ENCODE measurements around the gene ACAP1. TPM values are rescaled to one million over a fixed set of nuclear protein-coding genes. Genes with fewer than 3 reads are reported as not detected.

ACAP1 gene, protein sequence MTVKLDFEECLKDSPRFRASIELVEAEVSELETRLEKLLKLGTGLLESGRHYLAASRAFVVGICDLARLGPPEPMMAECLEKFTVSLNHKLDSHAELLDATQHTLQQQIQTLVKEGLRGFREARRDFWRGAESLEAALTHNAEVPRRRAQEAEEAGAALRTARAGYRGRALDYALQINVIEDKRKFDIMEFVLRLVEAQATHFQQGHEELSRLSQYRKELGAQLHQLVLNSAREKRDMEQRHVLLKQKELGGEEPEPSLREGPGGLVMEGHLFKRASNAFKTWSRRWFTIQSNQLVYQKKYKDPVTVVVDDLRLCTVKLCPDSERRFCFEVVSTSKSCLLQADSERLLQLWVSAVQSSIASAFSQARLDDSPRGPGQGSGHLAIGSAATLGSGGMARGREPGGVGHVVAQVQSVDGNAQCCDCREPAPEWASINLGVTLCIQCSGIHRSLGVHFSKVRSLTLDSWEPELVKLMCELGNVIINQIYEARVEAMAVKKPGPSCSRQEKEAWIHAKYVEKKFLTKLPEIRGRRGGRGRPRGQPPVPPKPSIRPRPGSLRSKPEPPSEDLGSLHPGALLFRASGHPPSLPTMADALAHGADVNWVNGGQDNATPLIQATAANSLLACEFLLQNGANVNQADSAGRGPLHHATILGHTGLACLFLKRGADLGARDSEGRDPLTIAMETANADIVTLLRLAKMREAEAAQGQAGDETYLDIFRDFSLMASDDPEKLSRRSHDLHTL
- total RNA-seq (2021): 58.6 to 63.9 TPM (median 60.6 TPM) in 3 replicates
- Bru-seq, nascent RNA: percentile 51 among the genes with signal in this experiment
- long read RNA-seq, experiment 1, transcript ACAP1-201 (22 exons, 2,512 nt): major isoform, 63 of 94 reads
- long read RNA-seq, experiment 1, partial matches to known transcripts: 13 of 94 reads
- long read RNA-seq, experiment 1, other reads (novel, unspliced or antisense): 18 of 94 reads
- long read RNA-seq, experiment 2, transcript ACAP1-201 (22 exons, 2,512 nt): major isoform, 12 of 34 reads
- long read RNA-seq, experiment 2, partial matches to known transcripts: 15 of 34 reads
- long read RNA-seq, experiment 2, other reads (novel, unspliced or antisense): 7 of 34 reads
- long read RNA-seq, experiment 3, transcript ACAP1-201 (22 exons, 2,512 nt): major isoform, 8 of 14 reads
- long read RNA-seq, experiment 3, partial matches to known transcripts: 1 of 14 reads
- long read RNA-seq, experiment 3, other reads (novel, unspliced or antisense): 5 of 14 reads

DNA sequence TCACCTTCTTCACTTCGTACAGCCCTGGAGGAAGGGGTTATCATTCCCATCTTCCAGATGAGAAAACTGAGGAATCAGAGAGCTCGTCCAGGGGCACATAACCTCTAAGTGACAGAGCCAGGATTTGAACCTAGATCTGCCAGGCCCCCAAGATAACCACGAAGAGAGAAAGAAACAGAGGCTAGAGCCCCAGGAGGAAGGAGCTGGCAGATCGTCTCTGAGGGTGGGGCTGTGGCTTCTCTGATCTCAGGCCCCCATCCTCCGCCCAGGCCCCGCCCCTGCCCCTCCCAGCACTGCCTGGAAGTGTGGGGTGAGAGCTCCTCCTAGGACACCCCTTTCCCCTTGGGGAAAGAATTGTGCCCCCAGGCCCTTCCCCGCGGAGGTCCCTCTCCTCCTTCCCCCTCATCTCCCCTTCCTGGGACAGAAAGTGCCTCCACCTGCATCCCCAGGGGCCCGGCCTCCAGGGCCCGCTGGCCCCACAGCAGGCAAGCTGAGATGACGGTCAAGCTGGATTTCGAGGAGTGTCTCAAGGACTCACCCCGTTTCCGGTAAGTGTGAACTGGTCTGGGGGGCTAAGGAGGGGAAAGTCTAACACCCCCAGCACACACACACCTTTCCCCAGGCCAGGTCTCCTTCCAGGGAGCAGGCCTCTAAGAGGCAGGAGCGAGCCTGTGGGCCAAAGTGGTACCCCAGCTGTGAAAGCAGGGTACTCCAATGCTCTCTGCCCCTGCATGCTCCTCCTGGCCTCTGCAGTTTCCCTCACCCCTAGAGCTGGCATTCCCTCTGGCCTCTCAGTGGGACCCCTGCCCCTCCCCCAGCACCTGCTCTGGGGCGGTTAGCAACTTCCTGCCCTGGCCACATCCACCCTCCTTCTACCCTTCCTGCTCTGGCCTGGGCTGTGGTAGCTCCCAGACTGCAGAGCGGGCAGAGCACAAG is at the start of gene ACAP1:
TSS of gene ACAP1 (plus strand) at position 290 of the 936 bp plus-strand sequence. CDS start at position 496, 206 bp downstream.
- Mint-ChIP-seq H3K27ac (peak within 1 kb of the TSS; percentile 98), H3K4me1 (peaks cover 34% of the 10 kb centered on the region), H3K36me3 (peaks cover 6% of the 10 kb centered on the region; the same call in 1 of the 2 replicates), H3K4me3 (peak within 1 kb of the TSS; percentile 63), H3K27me3 (ENCODE audit: low read depth) (no peaks in the 10 kb centered on the region), H3K9me3 (no peaks in the 10 kb centered on the region)
- ChIA-PET CTCF (interaction anchor here (0.6 to 2.8 kb wide), 29 partner anchors 7 to 380 kb away, joined by 3 to 20 read pairs (median 5); partner anchors contain the start of genes KCTD11, PLSCR3, SLC2A4 and SOX15), POLR2A (interaction anchor here (0.6 to 2.5 kb wide), 12 partner anchors 13 to 301 kb away, joined by 3 to 22 read pairs (median 4); partner anchors contain the start of genes GPS2, SLC16A13 and TMEM256)
- DNase-seq (ENCODE audit: low spot score) (peak; percentile 78), ATAC-seq (peak; percentile 96)
- TF ChIP-seq GRHL2 (CRISPR knock-in tag; IDR thresholded peaks at IDR 0.05; ENCODE audit: insufficient replicate concordance, severe bottlenecking): no peak
- TF ChIP-seq, protein P1, sequence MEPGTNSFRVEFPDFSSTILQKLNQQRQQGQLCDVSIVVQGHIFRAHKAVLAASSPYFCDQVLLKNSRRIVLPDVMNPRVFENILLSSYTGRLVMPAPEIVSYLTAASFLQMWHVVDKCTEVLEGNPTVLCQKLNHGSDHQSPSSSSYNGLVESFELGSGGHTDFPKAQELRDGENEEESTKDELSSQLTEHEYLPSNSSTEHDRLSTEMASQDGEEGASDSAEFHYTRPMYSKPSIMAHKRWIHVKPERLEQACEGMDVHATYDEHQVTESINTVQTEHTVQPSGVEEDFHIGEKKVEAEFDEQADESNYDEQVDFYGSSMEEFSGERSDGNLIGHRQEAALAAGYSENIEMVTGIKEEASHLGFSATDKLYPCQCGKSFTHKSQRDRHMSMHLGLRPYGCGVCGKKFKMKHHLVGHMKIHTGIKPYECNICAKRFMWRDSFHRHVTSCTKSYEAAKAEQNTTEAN (CRISPR knock-in tag; IDR thresholded peaks at IDR 0.05): peak; percentile 60; the same call in 1 of the 2 replicates
- TF ChIP-seq, protein P2, sequence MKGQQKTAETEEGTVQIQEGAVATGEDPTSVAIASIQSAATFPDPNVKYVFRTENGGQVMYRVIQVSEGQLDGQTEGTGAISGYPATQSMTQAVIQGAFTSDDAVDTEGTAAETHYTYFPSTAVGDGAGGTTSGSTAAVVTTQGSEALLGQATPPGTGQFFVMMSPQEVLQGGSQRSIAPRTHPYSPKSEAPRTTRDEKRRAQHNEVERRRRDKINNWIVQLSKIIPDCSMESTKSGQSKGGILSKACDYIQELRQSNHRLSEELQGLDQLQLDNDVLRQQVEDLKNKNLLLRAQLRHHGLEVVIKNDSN (CRISPR knock-in tag; IDR thresholded peaks at IDR 0.05): no peak
- peak; percentile 64; the same call in 1 of the 2 replicates for TF ChIP-seq TEAD1 (CRISPR knock-in tag; IDR thresholded peaks at IDR 0.05)
- TF ChIP-seq, protein P3, sequence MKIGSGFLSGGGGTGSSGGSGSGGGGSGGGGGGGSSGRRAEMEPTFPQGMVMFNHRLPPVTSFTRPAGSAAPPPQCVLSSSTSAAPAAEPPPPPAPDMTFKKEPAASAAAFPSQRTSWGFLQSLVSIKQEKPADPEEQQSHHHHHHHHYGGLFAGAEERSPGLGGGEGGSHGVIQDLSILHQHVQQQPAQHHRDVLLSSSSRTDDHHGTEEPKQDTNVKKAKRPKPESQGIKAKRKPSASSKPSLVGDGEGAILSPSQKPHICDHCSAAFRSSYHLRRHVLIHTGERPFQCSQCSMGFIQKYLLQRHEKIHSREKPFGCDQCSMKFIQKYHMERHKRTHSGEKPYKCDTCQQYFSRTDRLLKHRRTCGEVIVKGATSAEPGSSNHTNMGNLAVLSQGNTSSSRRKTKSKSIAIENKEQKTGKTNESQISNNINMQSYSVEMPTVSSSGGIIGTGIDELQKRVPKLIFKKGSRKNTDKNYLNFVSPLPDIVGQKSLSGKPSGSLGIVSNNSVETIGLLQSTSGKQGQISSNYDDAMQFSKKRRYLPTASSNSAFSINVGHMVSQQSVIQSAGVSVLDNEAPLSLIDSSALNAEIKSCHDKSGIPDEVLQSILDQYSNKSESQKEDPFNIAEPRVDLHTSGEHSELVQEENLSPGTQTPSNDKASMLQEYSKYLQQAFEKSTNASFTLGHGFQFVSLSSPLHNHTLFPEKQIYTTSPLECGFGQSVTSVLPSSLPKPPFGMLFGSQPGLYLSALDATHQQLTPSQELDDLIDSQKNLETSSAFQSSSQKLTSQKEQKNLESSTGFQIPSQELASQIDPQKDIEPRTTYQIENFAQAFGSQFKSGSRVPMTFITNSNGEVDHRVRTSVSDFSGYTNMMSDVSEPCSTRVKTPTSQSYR (CRISPR knock-in tag; IDR thresholded peaks at IDR 0.05): peak; percentile 98
- TF ChIP-seq, protein P4, sequence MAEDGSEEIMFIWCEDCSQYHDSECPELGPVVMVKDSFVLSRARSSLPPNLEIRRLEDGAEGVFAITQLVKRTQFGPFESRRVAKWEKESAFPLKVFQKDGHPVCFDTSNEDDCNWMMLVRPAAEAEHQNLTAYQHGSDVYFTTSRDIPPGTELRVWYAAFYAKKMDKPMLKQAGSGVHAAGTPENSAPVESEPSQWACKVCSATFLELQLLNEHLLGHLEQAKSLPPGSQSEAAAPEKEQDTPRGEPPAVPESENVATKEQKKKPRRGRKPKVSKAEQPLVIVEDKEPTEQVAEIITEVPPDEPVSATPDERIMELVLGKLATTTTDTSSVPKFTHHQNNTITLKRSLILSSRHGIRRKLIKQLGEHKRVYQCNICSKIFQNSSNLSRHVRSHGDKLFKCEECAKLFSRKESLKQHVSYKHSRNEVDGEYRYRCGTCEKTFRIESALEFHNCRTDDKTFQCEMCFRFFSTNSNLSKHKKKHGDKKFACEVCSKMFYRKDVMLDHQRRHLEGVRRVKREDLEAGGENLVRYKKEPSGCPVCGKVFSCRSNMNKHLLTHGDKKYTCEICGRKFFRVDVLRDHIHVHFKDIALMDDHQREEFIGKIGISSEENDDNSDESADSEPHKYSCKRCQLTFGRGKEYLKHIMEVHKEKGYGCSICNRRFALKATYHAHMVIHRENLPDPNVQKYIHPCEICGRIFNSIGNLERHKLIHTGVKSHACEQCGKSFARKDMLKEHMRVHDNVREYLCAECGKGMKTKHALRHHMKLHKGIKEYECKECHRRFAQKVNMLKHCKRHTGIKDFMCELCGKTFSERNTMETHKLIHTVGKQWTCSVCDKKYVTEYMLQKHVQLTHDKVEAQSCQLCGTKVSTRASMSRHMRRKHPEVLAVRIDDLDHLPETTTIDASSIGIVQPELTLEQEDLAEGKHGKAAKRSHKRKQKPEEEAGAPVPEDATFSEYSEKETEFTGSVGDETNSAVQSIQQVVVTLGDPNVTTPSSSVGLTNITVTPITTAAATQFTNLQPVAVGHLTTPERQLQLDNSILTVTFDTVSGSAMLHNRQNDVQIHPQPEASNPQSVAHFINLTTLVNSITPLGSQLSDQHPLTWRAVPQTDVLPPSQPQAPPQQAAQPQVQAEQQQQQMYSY (CRISPR knock-in tag; IDR thresholded peaks at IDR 0.05): no peak
- TF ChIP-seq FOXK1 (CRISPR knock-in tag; IDR thresholded peaks at IDR 0.05): 0 out of 2 replicates have a peak, but pooled peaks have one; percentile 51
- TF ChIP-seq, protein P5, sequence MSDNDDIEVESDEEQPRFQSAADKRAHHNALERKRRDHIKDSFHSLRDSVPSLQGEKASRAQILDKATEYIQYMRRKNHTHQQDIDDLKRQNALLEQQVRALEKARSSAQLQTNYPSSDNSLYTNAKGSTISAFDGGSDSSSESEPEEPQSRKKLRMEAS (CRISPR knock-in tag; IDR thresholded peaks at IDR 0.05): peak; percentile 61
- peak; percentile 71; the same call in 1 of the 2 replicates for TF ChIP-seq NFE2L1 (CRISPR knock-in tag; IDR thresholded peaks at IDR 0.05)
- TF ChIP-seq ZNF121 (CRISPR knock-in tag; IDR thresholded peaks at IDR 0.05): peak; percentile 79; the same call in 1 of the 2 replicates
- TF ChIP-seq, protein P6, sequence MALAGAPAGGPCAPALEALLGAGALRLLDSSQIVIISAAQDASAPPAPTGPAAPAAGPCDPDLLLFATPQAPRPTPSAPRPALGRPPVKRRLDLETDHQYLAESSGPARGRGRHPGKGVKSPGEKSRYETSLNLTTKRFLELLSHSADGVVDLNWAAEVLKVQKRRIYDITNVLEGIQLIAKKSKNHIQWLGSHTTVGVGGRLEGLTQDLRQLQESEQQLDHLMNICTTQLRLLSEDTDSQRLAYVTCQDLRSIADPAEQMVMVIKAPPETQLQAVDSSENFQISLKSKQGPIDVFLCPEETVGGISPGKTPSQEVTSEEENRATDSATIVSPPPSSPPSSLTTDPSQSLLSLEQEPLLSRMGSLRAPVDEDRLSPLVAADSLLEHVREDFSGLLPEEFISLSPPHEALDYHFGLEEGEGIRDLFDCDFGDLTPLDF (CRISPR knock-in tag; IDR thresholded peaks at IDR 0.05): no peak
- no peak for TF ChIP-seq ZBTB21 (CRISPR knock-in tag; IDR thresholded peaks at IDR 0.05; ENCODE audit: borderline replicate concordance)
- no peak for TF ChIP-seq OVOL2 (CRISPR knock-in tag; IDR thresholded peaks at IDR 0.05; ENCODE audit: borderline replicate concordance)
- peak; percentile 67; the same call in 1 of the 2 replicates for TF ChIP-seq MYBL2 (CRISPR knock-in tag; IDR thresholded peaks at IDR 0.05)
- TF ChIP-seq, protein P7, sequence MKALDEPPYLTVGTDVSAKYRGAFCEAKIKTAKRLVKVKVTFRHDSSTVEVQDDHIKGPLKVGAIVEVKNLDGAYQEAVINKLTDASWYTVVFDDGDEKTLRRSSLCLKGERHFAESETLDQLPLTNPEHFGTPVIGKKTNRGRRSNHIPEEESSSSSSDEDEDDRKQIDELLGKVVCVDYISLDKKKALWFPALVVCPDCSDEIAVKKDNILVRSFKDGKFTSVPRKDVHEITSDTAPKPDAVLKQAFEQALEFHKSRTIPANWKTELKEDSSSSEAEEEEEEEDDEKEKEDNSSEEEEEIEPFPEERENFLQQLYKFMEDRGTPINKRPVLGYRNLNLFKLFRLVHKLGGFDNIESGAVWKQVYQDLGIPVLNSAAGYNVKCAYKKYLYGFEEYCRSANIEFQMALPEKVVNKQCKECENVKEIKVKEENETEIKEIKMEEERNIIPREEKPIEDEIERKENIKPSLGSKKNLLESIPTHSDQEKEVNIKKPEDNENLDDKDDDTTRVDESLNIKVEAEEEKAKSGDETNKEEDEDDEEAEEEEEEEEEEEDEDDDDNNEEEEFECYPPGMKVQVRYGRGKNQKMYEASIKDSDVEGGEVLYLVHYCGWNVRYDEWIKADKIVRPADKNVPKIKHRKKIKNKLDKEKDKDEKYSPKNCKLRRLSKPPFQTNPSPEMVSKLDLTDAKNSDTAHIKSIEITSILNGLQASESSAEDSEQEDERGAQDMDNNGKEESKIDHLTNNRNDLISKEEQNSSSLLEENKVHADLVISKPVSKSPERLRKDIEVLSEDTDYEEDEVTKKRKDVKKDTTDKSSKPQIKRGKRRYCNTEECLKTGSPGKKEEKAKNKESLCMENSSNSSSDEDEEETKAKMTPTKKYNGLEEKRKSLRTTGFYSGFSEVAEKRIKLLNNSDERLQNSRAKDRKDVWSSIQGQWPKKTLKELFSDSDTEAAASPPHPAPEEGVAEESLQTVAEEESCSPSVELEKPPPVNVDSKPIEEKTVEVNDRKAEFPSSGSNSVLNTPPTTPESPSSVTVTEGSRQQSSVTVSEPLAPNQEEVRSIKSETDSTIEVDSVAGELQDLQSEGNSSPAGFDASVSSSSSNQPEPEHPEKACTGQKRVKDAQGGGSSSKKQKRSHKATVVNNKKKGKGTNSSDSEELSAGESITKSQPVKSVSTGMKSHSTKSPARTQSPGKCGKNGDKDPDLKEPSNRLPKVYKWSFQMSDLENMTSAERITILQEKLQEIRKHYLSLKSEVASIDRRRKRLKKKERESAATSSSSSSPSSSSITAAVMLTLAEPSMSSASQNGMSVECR (CRISPR knock-in tag; IDR thresholded peaks at IDR 0.05; ENCODE audit: borderline replicate concordance): peak; percentile 62; the same call in 1 of the 2 replicates
